Panc1 (cell line): ENCODE results near the gene TYRO3.
"Not testable (repeated sequence)": the region's sequence is repeated elsewhere in the genome, so short reads cannot be mapped to it uniquely, and the experiment has no call there.

ENCODE experiments used
- CTCF ChIP-seq: fragments of 450-650 bp; IDR thresholded peaks from 2 replicates; pipeline ENCODE4 v1.5.1; 2017; ENCODE audit warnings: mild to moderate bottlenecking
- POLR2AphosphoS5 ChIP-seq: IDR thresholded peaks from 2 replicates; pipeline ENCODE4 v1.6.1; 2012; ENCODE audit warnings: mild to moderate bottlenecking, low read depth, low read length, moderate library complexity
- REST ChIP-seq, 2 experiments: IDR thresholded peaks; 2 replicates each; pipeline ENCODE4 v1.6.1; 2011 to 2012; ENCODE audit warnings: low read depth in 2 of 2, control low read depth in 1 of 2, low read length in 1 of 2, mild to moderate bottlenecking in 1 of 2, moderate library complexity in 1 of 2; ENCODE audit not compliant: insufficient read depth in 1 of 2

GRCh38 chr15:41589571-41589970 lies 30.6 kb downstream of the TYRO3 start:
- TF ChIP-seq CTCF; POLR2AphosphoS5; REST (IDR thresholded peaks at IDR 0.05; ENCODE audit: insufficient read depth in 1 of 2, low read depth in 2 of 2, low read length in 1 of 2): not testable (repeated sequence)
